ENCODE data around the gene POLR3K. TPM values are rescaled to one million over a fixed set of nuclear protein-coding genes. Genes with fewer than 3 reads are reported as not detected.

Gene POLR3K
- total and polyA plus RNA-seq, 2 experiments from 2014 or later: 2.2 to 17.2 TPM

- no peaks in the 10 kb centered on the region for H3K9me3 ChIP-seq (ENCODE audit: low read depth)
- H2AFZ ChIP-seq: no peak overlapping the region
- TF ChIP-seq EZH2phosphoT487 (IDR thresholded peaks at IDR 0.05; ENCODE audit: insufficient read depth, low read depth) (no peak), EZH2 (IDR thresholded peaks at IDR 0.05; ENCODE audit: insufficient read depth, poor library complexity, severe bottlenecking) (no peak)
- H4K20me1 ChIP-seq (ENCODE audit: insufficient read depth): peaks cover 4% of the 10 kb centered on the region; the same call in 1 of the 2 replicates
- no peaks in the 10 kb centered on the region for H3K9me2 ChIP-seq (ENCODE audit: insufficient read depth)
- no peak overlapping the region for H3K27ac ChIP-seq
- peak; percentile 88 for DNase-seq
- H3K79me2 ChIP-seq (ENCODE audit: insufficient read depth): peaks cover 59% of the 10 kb centered on the region
- no peaks in the 10 kb centered on the region for H3F3A ChIP-seq (ENCODE audit: insufficient read depth)
- peaks cover 19% of the 10 kb centered on the region for H3K4me1 ChIP-seq (ENCODE audit: insufficient read depth)
- in situ Hi-C loops (cut with MboI): no loop called here
- no peak overlapping the region for H3K4me2 ChIP-seq (ENCODE audit: unreplicated experiment)
- H3K36me3 ChIP-seq (ENCODE audit: low read depth): peaks cover 2% of the 10 kb centered on the region; the same call in 1 of the 2 replicates
- 25 to 35% methylated on average over 16 to 17 of the region's 17 CpGs for WGBS, 2 experiments (ENCODE audit: low coverage in 1 of 2, low lambda C conversion rate in 2 of 2, missing lambda C conversion rate in 2 of 2)
- no peak overlapping the region for H3K4me3 ChIP-seq
- H3K27me3 ChIP-seq (replicated peaks; ENCODE audit: insufficient read depth): no peaks in the 10 kb centered on the region
- H3K9ac ChIP-seq: no peak overlapping the region
Observed at GRCh38 chr16:65745-66144, 12.3 kb upstream of the POLR3K start.

- H3K9ac ChIP-seq: no peak overlapping the region
- 73 to 80% methylated on average over 9 of the region's 9 CpGs for WGBS, 2 experiments (ENCODE audit: low coverage in 1 of 2, low lambda C conversion rate in 2 of 2, missing lambda C conversion rate in 2 of 2)
- H3K9me3 ChIP-seq (ENCODE audit: low read depth): no peaks in the 10 kb centered on the region
- peaks cover 51% of the 10 kb centered on the region for H3K79me2 ChIP-seq (ENCODE audit: insufficient read depth)
- no peaks in the 10 kb centered on the region for H3K9me2 ChIP-seq (ENCODE audit: insufficient read depth)
- H3K27me3 ChIP-seq (replicated peaks; ENCODE audit: insufficient read depth): no peaks in the 10 kb centered on the region
- in situ Hi-C loops (cut with MboI): no loop called here
- no peak overlapping the region for H3K4me3 ChIP-seq
- H4K20me1 ChIP-seq (ENCODE audit: insufficient read depth): peaks cover 4% of the 10 kb centered on the region; the same call in 1 of the 2 replicates
- no peaks in the 10 kb centered on the region for H3F3A ChIP-seq (ENCODE audit: insufficient read depth)
- TF ChIP-seq EZH2phosphoT487 (IDR thresholded peaks at IDR 0.05; ENCODE audit: insufficient read depth, low read depth) (no peak), EZH2 (IDR thresholded peaks at IDR 0.05; ENCODE audit: insufficient read depth, poor library complexity, severe bottlenecking) (no peak)
- H3K27ac ChIP-seq: no peak overlapping the region
- H3K4me1 ChIP-seq (ENCODE audit: insufficient read depth): peaks cover 12% of the 10 kb centered on the region
- H2AFZ ChIP-seq: no peak overlapping the region
- H3K4me2 ChIP-seq (ENCODE audit: unreplicated experiment): no peak overlapping the region
- DNase-seq: no peak
- H3K36me3 ChIP-seq (ENCODE audit: low read depth): peaks cover 2% of the 10 kb centered on the region; the same call in 1 of the 2 replicates
Observed at GRCh38 chr16:64914-65255, 11.5 kb upstream of the POLR3K start.

- Histone ChIP-seq H4K20me1 (ENCODE audit: insufficient read depth) (peaks cover 4% of the 10 kb centered on the region; the same call in 1 of the 2 replicates), H3K4me3 (no peak overlapping the region), H3K36me3 (ENCODE audit: low read depth) (peaks cover 2% of the 10 kb centered on the region; the same call in 1 of the 2 replicates), H3K4me1 (ENCODE audit: insufficient read depth) (peaks cover 8% of the 10 kb centered on the region), H3K79me2 (ENCODE audit: insufficient read depth) (peaks cover 45% of the 10 kb centered on the region), H3K9me3 (ENCODE audit: low read depth) (no peaks in the 10 kb centered on the region), H3K9me2 (ENCODE audit: insufficient read depth) (no peaks in the 10 kb centered on the region), H3F3A (ENCODE audit: insufficient read depth) (no peaks in the 10 kb centered on the region), H2AFZ (no peak overlapping the region), H3K27ac (no peak overlapping the region), H3K9ac (no peak overlapping the region), H3K27me3 (replicated peaks; ENCODE audit: insufficient read depth) (no peaks in the 10 kb centered on the region), H3K4me2 (ENCODE audit: unreplicated experiment) (no peak overlapping the region)
- 86 to 93% methylated on average over 24 to 25 of the region's 25 CpGs for WGBS, 2 experiments (ENCODE audit: low coverage in 1 of 2, low lambda C conversion rate in 2 of 2, missing lambda C conversion rate in 2 of 2)
- in situ Hi-C loops (cut with MboI): no loop called here
- no peak for DNase-seq
- no peak for TF ChIP-seq EZH2 (IDR thresholded peaks at IDR 0.05; ENCODE audit: insufficient read depth, poor library complexity, severe bottlenecking)
- no peak for TF ChIP-seq EZH2phosphoT487 (IDR thresholded peaks at IDR 0.05; ENCODE audit: insufficient read depth, low read depth)
Observed at GRCh38 chr16:63998-64913, 10.8 kb upstream of the POLR3K start.

GRCh38 chr16:63466-63865, 10.1 kb upstream of the POLR3K start:
- peaks cover 8% of the 10 kb centered on the region; the same call in 1 of the 2 replicates for H3K36me3 ChIP-seq (ENCODE audit: low read depth)
- peaks cover 4% of the 10 kb centered on the region; the same call in 1 of the 2 replicates for H4K20me1 ChIP-seq (ENCODE audit: insufficient read depth)
- WGBS, 2 experiments (ENCODE audit: low coverage in 1 of 2, low lambda C conversion rate in 2 of 2, missing lambda C conversion rate in 2 of 2): 93 to 96% methylated on average over 10 to 16 of the region's 16 CpGs
- no peak overlapping the region for H3K9ac ChIP-seq
- no peak overlapping the region for H3K4me3 ChIP-seq
- H3K27ac ChIP-seq: no peak overlapping the region
- DNase-seq: no peak
- H3K9me2 ChIP-seq (ENCODE audit: insufficient read depth): no peaks in the 10 kb centered on the region
- H2AFZ ChIP-seq: no peak overlapping the region
- no peaks in the 10 kb centered on the region for H3K27me3 ChIP-seq (replicated peaks; ENCODE audit: insufficient read depth)
- H3K4me1 ChIP-seq (ENCODE audit: insufficient read depth): peaks cover under 1% of the 10 kb centered on the region; the same call in 1 of the 2 replicates
- no peaks in the 10 kb centered on the region for H3F3A ChIP-seq (ENCODE audit: insufficient read depth)
- no peaks in the 10 kb centered on the region for H3K9me3 ChIP-seq (ENCODE audit: low read depth)
- H3K79me2 ChIP-seq (ENCODE audit: insufficient read depth): peaks cover 37% of the 10 kb centered on the region
- in situ Hi-C loops (cut with MboI): no loop called here
- no peak overlapping the region for H3K4me2 ChIP-seq (ENCODE audit: unreplicated experiment)
- TF ChIP-seq EZH2 (IDR thresholded peaks at IDR 0.05; ENCODE audit: insufficient read depth, poor library complexity, severe bottlenecking) (no peak), EZH2phosphoT487 (IDR thresholded peaks at IDR 0.05; ENCODE audit: insufficient read depth, low read depth) (no peak)
